Endothelial cell of umbilical vein (primary cell): Measurements from ENCODE around the gene SUN3.

Source experiments
- CTCF ChIP-seq, 2 donors: IDR thresholded peaks; 1 replicate in 1 of 2; 2 replicates in 1 of 2; pipeline ENCODE4 v1.5.1; 2011; ENCODE audit warnings: low read length in 2 of 2, mild to moderate bottlenecking in 2 of 2, moderate library complexity in 2 of 2, control low read depth in 1 of 2, inconsistent platforms in 1 of 2, low read depth in 1 of 2; ENCODE audit not compliant: insufficient read depth in 1 of 2; ENCODE audit errors: extremely low read depth in 1 of 2
- EZH2 ChIP-seq: IDR thresholded peaks from 2 replicates; pipeline ENCODE4 v1.6.1; 2012; ENCODE audit warnings: borderline replicate concordance, low read depth, mild to moderate bottlenecking, moderate library complexity, low read length, inconsistent platforms; ENCODE audit not compliant: severe bottlenecking
- FOS ChIP-seq: IDR thresholded peaks from 2 replicates; pipeline ENCODE4 v1.6.1; 2011; ENCODE audit warnings: mild to moderate bottlenecking, low read length, moderate library complexity, borderline replicate concordance; ENCODE audit not compliant: insufficient read depth
- JUN ChIP-seq: IDR thresholded peaks from 2 replicates; pipeline ENCODE4 v1.6.1; 2011; ENCODE audit warnings: borderline replicate concordance, low read depth; ENCODE audit not compliant: insufficient read length, insufficient read depth
- MAX ChIP-seq: IDR thresholded peaks from 2 replicates; pipeline ENCODE4 v1.6.1; 2011; ENCODE audit not compliant: insufficient read depth, insufficient read length
- MYC ChIP-seq: IDR thresholded peaks from one replicate; pipeline ENCODE4 v1.6.1; 2011; ENCODE audit warnings: mild to moderate bottlenecking, low read depth, low read length
- POLR2A ChIP-seq: IDR thresholded peaks from 2 replicates; pipeline ENCODE4 v1.6.1; 2012; ENCODE audit warnings: low read depth, mild to moderate bottlenecking, control low read depth, low read length
- POLR2AphosphoS5 ChIP-seq: IDR thresholded peaks from 2 replicates; pipeline ENCODE4 v1.6.1; 2012; ENCODE audit warnings: low read depth, mild to moderate bottlenecking, control low read depth, low read length, moderate library complexity; ENCODE audit not compliant: insufficient read depth

- no peak for TF ChIP-seq CTCF (IDR thresholded peaks at IDR 0.05; ENCODE audit: extremely low read depth in 1 of 2, insufficient read depth in 1 of 2, low read depth in 1 of 2, low read length in 2 of 2)
- no peak for TF ChIP-seq POLR2A
- no peak for TF ChIP-seq MAX
- no peak for TF ChIP-seq EZH2
- no peak for TF ChIP-seq MYC
- no peak for TF ChIP-seq JUN
- no peak for TF ChIP-seq FOS
- no peak for TF ChIP-seq POLR2AphosphoS5
Measured at GRCh38 chr7:48063985-48064384, 35.1 kb upstream of the SUN3 start.
